GM21447 (cell line): ENCODE results near the gene TTLL1.
"Not testable (repeated sequence)": the region's sequence is repeated elsewhere in the genome, so short reads cannot be mapped to it uniquely, and the experiment has no call there.

Experiments
- ATAC-seq: cut with Tn5 transposase; IDR thresholded peaks from one replicate; pipeline ENCODE4 v1.9.1; 2021; ENCODE audit not compliant: unreplicated experiment

TTLL1 gene

DNA sequence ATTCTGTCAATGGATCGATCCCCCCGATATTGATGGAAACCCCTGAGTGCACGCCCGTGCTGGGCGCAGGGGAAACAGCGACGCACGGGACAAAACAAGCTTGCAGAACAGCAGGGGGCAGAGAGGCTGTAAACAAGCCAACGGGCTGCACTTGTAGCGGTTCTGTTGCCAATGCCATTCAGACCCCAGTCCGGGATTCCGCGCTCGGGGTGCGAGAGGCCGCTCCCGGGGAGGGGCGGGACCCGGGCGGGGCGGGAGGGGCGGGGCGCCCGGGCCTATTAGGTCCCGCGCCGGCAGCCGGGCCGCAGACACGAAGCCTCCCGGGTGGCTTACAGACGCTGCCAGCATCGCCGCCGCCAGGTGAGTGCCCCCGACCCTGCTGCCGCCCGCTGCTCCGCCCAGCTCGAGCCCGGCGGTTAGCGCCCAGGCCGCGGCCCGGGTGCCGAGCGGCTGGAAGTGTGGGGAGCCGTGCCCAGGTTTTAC, 21.3 kb upstream of the TTLL1 start, which contains the start of gene BIK:
Gene BIK (plus strand): TSS at position 307 of the 483 bp plus-strand sequence. CDS start 13,273 bp downstream, outside the sequence.
- no peak for ATAC-seq

GRCh38 chr22:43109921-43110443, 20.8 kb upstream of the TTLL1 start:
- ATAC-seq: no peak

- ATAC-seq: no peak
Observed at GRCh38 chr22:43109511-43109910, 20.3 kb upstream of the TTLL1 start.

DNA sequence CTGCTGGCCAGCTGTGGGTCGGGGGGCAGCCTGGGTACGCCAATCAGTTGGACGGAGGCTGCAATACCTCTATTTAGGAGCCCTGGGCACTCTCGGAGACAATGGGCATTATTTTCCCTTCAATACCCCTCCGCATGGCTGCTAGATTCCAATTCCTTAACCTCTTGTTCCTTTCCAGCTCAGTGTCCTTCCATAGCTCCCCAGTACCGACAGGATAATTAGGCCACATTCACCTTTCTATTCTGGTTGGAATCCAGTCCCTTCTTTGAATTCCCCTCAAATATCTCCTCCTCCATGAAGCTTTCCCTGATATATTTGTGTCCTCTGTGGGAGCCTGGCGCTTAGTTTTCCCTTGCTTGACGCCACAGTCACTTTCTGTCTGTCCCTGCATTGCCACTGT, 17.1 kb upstream of the TTLL1 start:
- ATAC-seq: no peak

DNA sequence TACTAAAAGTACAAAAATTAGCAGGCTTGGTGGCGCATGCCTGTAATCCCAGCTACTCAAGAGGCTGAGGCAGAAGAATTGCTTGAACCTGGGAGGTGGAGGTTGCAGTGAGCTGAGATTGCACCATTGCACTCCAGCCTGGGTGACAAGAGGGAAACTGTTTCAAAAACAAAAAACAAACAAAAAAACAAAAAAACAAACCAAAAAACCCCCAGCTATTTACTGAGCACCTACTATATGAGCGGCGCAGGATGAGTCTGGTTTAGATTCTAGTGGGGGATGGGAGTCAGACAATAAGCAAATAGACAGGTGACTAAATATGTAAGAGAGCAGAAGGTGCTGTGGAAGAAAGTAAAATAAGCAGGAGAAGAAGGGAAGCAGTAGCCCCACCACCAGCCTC, 15.8 kb upstream of the TTLL1 start:
- ATAC-seq: not testable (repeated sequence)

- not testable (repeated sequence) for ATAC-seq
Observed at GRCh38 chr22:43104056-43104625, 14.9 kb upstream of the TTLL1 start.

DNA sequence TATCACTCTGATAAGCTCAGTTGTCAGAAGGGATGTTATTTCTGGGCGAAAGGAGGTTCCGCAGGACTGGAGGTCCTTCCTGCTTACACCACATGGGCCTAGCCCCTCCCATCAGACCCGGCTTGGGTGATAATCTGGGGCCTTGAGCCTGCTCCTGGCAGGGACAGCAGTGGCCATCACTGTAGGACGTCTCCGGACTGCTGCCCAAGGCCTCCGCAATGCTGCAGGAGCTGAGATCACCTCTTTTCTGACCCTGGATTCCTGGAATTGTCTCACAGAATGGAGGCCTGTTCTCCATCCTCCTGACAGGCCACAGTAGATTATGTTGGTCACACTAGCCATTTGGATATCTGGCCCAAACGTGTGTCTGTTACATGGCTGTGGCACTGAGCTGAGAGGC, 12.1 kb upstream of the TTLL1 start:
- ATAC-seq: no peak

- no peak for ATAC-seq
Observed at GRCh38 chr22:43100225-43100624, 11.0 kb upstream of the TTLL1 start.

- no peak for ATAC-seq
Observed at GRCh38 chr22:43099095-43099494, 9.9 kb upstream of the TTLL1 start.

DNA sequence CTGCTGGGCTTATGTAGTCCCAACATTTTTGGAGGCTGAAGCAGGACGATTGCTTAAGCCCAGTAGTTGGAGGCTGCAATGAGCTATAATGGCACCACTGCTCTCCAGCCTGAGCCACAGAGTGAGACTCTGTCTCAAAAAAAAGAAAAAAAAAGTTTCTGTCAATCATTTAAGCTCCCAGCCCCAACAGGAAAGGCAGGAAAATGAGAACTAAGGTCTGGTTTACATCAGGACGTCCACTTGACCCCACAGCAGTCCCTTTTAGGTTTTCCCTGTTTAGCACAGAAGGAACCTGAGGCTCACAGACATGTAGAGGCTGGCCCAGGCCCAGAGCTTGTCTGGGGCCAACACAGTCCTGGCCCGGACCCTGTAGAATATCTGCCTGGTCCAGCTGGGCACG, 9.2 kb upstream of the TTLL1 start:
- ATAC-seq: no peak

DNA sequence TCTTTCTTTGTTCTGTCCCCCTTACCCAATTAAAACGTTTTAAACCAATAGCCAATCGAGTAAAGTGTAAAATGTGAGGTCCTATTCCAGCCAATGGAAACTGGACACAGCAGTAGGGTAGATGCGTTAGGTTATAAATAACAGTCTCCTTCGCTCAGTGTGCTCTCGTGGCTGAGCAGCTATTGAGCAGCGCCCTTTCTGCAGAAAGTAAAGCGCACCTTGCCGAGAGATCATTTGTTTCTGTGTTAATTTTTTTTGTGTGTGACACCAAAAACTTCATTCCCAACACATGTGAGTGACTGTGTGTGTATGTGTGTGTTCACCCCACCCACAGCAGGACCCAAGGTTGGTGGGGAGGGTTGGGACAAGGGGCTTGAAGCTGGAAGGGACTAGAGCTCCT, 7.2 kb upstream of the TTLL1 start:
- ATAC-seq: no peak

DNA sequence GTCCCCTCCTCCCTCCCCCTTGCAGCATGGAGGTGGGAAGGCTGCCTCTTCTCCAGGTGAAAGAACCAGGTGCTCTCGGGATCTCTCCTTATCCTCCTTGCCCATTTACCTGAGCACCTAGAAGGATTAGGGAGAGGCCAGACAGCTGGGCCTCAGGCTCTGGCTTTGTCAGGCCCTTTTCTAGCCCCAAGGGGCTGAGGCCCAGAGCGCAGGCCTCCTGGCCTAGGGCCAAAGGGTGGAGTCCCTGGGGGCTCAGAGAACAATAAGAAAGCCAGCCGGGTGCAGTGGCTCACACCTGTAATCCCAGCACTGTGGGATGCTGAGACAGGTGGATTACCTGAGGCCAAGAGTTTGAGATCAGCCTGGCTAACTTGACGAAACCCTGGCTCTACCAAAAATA, 5.4 kb upstream of the TTLL1 start:
- no peak for ATAC-seq

- ATAC-seq: no peak
Observed at GRCh38 chr22:43094085-43094484, 4.9 kb upstream of the TTLL1 start.

DNA sequence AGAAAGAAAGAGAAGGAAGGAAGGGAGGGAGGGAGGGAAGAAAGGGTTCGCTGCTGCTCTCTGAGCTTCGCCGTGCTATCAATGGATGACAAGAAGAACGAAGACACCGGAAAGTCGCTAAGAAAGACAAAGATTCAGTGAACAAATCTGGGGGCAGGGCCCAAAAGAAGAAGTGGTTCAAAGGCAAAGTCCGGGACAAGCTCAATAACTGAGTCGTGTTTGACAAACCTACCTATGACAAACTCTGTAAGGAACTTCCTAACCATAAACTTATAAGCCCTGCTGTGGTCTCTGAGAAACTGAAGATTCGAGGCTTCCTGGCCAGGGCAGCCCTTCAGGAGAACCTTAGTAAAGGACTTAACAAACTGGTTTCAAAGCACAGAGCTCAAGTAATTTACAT, 2.9 kb upstream of the TTLL1 start:
- no peak for ATAC-seq

- no peak for ATAC-seq
Observed at GRCh38 chr22:43090130-43090789, 1.1 kb upstream of the TTLL1 start.

GRCh38 chr22:43088627-43088983, 586 bp downstream of the TTLL1 start:
- ATAC-seq: no peak

- no peak for ATAC-seq
Observed at GRCh38 chr22:43085658-43086606, 3.3 kb downstream of the TTLL1 start.

GRCh38 chr22:43081968-43082367, 7.2 kb downstream of the TTLL1 start:
- no peak for ATAC-seq

DNA sequence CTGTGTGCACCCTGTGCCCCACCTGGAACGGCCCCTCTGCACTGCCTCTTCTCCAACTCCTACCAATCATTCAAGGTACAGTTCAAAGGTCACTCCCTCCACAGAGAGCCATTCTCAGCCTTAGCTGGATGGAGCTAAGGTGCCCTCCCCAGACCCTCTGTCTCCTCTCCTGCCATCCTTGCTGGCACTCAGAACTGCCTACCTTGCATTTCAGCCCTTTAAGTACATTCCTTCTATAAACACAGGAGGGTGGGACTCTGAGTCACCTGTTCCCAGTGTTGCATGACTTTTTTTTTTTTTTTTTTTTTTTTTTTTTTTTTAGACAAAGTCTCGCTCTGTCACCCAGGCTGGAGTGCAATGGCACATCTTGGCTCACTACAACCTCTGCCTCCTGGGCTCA, 8.6 kb downstream of the TTLL1 start:
- ATAC-seq: no peak

GRCh38 chr22:43079742-43080141, 9.4 kb downstream of the TTLL1 start:
- no peak for ATAC-seq

DNA sequence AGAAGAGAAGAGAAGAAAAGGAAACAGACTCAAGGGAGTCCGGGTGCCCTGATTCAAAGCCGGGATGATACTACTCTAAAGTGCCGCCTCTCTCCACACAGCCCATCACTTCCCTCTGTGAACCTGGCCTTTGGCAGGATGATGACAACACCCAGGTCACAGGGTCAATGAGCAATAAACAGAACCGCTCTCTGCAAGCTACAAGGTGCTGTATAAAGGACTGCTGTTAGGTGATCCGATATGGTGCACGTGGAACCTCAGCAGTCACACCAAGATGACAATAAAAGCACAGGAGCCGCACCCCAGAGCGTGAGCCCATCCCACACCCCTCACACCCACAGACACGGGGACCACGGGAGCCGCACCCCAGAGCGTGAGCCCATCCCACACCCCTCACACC, 10.7 kb downstream of the TTLL1 start:
- ATAC-seq: no peak
